GM12878 (cell line): ENCODE measurements around the gene VASH1. TPM values are rescaled to one million over a fixed set of nuclear protein-coding genes. Genes with fewer than 3 reads are reported as not detected.

ENCODE experiments used
- ATAC-seq: fragments of 200-7000 bp; cut with Tn5 transposase; 3 replicates; pipeline ENCODE4 v1.9.1; 2020; ENCODE audit warnings: mild to moderate bottlenecking, moderate library complexity
- BruUV-seq: library from RNA; stranded (reverse); fragments of 400-500 nt; replicated peaks from 2 replicates; lab custom pipeline; 2021; lab: Mats Ljungman, UMichigan
- CTCF ChIA-PET: fragments of 300-600 bp; sonication (Branson Sonifier 250); formaldehyde crosslinking; extraction: SDS; loops from one replicate; lab custom pipeline; 2021; ENCODE audit warnings: inconsistent platforms; lab: Yijun Ruan, JAX
- POLR2A ChIA-PET: fragments of 350-600 bp; formaldehyde crosslinking; extraction: SDS; loops from one replicate; lab custom pipeline; 2021; ENCODE audit warnings: inconsistent platforms; lab: Charles Lee
- RAD21 ChIA-PET: fragments of 300-600 bp; sonication (Branson Sonifier 250); formaldehyde crosslinking; loops from one replicate; lab custom pipeline; 2023; ENCODE audit warnings: antibody characterized with exemption; ENCODE audit not compliant: unreplicated experiment; lab: Charles Lee
- SMC1A ChIA-PET: fragments of 300-600 bp; sonication (Branson Sonifier 250); formaldehyde crosslinking; loops from one replicate; lab custom pipeline; 2023; ENCODE audit not compliant: unreplicated experiment, uncharacterized antibody; lab: Charles Lee
- DNase-seq: peaks from one replicate; pipeline ENCODE4 v3.0.0-alpha.2; 2011; ENCODE audit warnings: low read depth, low spot score
- FAIRE-seq: peaks from 3 replicates; lab custom pipeline; 2011; peaks lifted over from hg19 to GRCh38; lab: Jason Lieb, UNC
- H2AFZ ChIP-seq: 2 replicates; pipeline ENCODE4 v1.6.0; 2011; ENCODE audit warnings: low read depth, low read length, control low read depth; ENCODE audit not compliant: control insufficient read depth
- H3K27ac ChIP-seq: 2 replicates; pipeline ENCODE4 v1.5.1; 2011; ENCODE audit warnings: control low read depth; ENCODE audit not compliant: control insufficient read depth, insufficient read depth
- H3K27me3 ChIP-seq, 2 experiments: replicated peaks in 1 of 2; 2 replicates each; pipeline versions ENCODE4 v1.6.0 to v1.6.1; 2011; ENCODE audit warnings: low read length in 1 of 2; ENCODE audit not compliant: control insufficient read depth in 2 of 2, insufficient read depth in 2 of 2
- H3K36me3 ChIP-seq, 2 experiments: 2 replicates each; pipeline ENCODE4 v1.5.1; 2011; ENCODE audit warnings: low read length in 1 of 2; ENCODE audit not compliant: control insufficient read depth in 2 of 2, insufficient read depth in 2 of 2
- H3K4me1 ChIP-seq: 2 replicates; pipeline ENCODE4 v1.6.1; 2011; ENCODE audit warnings: mild to moderate bottlenecking, low read length, moderate library complexity, mixed read lengths; ENCODE audit not compliant: control insufficient read depth, insufficient read depth
- H3K4me2 ChIP-seq: 2 replicates; pipeline ENCODE4 v1.6.0; 2011; ENCODE audit warnings: control low read depth; ENCODE audit not compliant: control insufficient read depth, insufficient read depth
- H3K4me3 ChIP-seq: fragments of 200-600 bp; sonication (generic); 2 replicates; pipeline ENCODE4 v1.5.1; 2016
- H3K79me2 ChIP-seq: 2 replicates; pipeline ENCODE4 v1.6.0; 2011; ENCODE audit warnings: low read length; ENCODE audit not compliant: control insufficient read depth, insufficient read depth
- H3K9ac ChIP-seq: 2 replicates; pipeline ENCODE4 v1.8.0; 2011; ENCODE audit warnings: low read length, control low read depth, mixed read lengths; ENCODE audit not compliant: control insufficient read depth, insufficient read depth
- H3K9me3 ChIP-seq: replicated peaks from 3 replicates; pipeline ENCODE4 v1.5.1; 2011; ENCODE audit warnings: mild to moderate bottlenecking, low read length; ENCODE audit not compliant: control insufficient read depth, insufficient read depth
- H4K20me1 ChIP-seq: 2 replicates; pipeline ENCODE4 v1.6.0; 2011; ENCODE audit not compliant: control insufficient read depth, insufficient read depth
- CHD4 ChIP-seq: fragments of 200-600 bp; sonication (generic); IDR thresholded peaks from 2 replicates; pipeline ENCODE4 v1.6.1; 2016; ENCODE audit warnings: mild to moderate bottlenecking
- E4F1 ChIP-seq: fragments of 450-650 bp; IDR thresholded peaks from 2 replicates; pipeline ENCODE4 v1.6.1; 2018; ENCODE audit warnings: borderline replicate concordance, mild to moderate bottlenecking; ENCODE audit not compliant: partially characterized antibody
- EZH2 ChIP-seq: IDR thresholded peaks from 2 replicates; pipeline ENCODE4 v1.6.1; 2012; ENCODE audit warnings: low read depth, mild to moderate bottlenecking, control low read depth, inconsistent platforms, low read length, borderline replicate concordance; ENCODE audit not compliant: control insufficient read depth
- PML ChIP-seq: IDR thresholded peaks from 2 replicates; pipeline ENCODE4 v1.6.1; 2012; ENCODE audit warnings: low read length, inconsistent platforms
- PRDM15 ChIP-seq: fragments of 450-650 bp; formaldehyde crosslinking; IDR thresholded peaks from 2 replicates; pipeline ENCODE4 v1.4.0; 2020; ENCODE audit warnings: mild to moderate bottlenecking, moderate library complexity
- STAT3 ChIP-seq: IDR thresholded peaks from 2 replicates; pipeline ENCODE4 v1.6.1; 2011; ENCODE audit warnings: low read depth, low read length, improper control_type of control experiment
- TAF1 ChIP-seq: IDR thresholded peaks from 2 replicates; pipeline ENCODE4 v1.6.1; 2011; ENCODE audit warnings: mild to moderate bottlenecking, low read depth, low read length, borderline replicate concordance
- ZBED1 ChIP-seq: IDR thresholded peaks from 2 replicates; pipeline ENCODE4 v1.6.1; 2016; ENCODE audit warnings: borderline replicate concordance
- ZNF274 ChIP-seq: IDR thresholded peaks from one replicate; pipeline ENCODE4 v1.8.0; 2011; ENCODE audit not compliant: insufficient read length, insufficient read depth
- WGBS: methylation state at CpG from one replicate; pipeline ENCODE4 v1.1.6; 2016; ENCODE audit warnings: low lambda C conversion rate; ENCODE audit not compliant: insufficient replicate concordance, insufficient coverage; ENCODE audit errors: missing lambda C conversion rate; 5-methylcytosine and 5-hydroxymethylcytosine counted together
- in situ Hi-C: fragments of 300-500 bp; cut with MboI; formaldehyde crosslinking; loops from 9 replicates; pipeline ENCODE4 v1.14.3; 2018; ENCODE audit warnings: mixed read lengths
- intact Hi-C: fragments of 100-400 bp; cut with micrococcal nuclease; formaldehyde crosslinking; loops from one replicate; pipeline ENCODE4 v1.14.2; 2022; ENCODE audit not compliant: unreplicated experiment
- polyA plus RNA-seq, 11 experiments: library from polyadenylated mRNA; depleted of rRNA in 4 of 11; unstranded in 6 of 11; stranded (reverse) in 5 of 11; fragments of >200 nt; fragmentation: Nextera tagmentation in 4 of 11; fragmentation: Illumina TruSeq in 1 of 11; extraction: Ambion mirVana in 4 of 11; extraction: Trizol in 1 of 11; gene quantifications; 1 replicate in 1 of 11; 2 replicates in 10 of 11; pipeline versions ENCODE4 v1.2.1 to v1.2.3, GENCODE V29; 2011 to 2016; ENCODE audit warnings: inconsistent platforms in 2 of 11, missing spikeins in 2 of 11, low read depth in 1 of 11
- total RNA-seq, 4 experiments: library from RNA; depleted of rRNA in 3 of 4; stranded (reverse); fragments of >200 nt in 3 of 4; fragmentation: Illumina TruSeq in 1 of 4; extraction: Trizol in 1 of 4; gene quantifications; 2 replicates each; pipeline versions ENCODE4 v1.2.1 to v1.2.3, GENCODE V29; 2013 to 2021

VASH1 gene
- total and polyA plus RNA-seq, 10 of the 15 experiments (the other 5 are each of a cell fraction or from before 2014, with no cell fraction given), result 0.06 to 2.3 (median 0.53) TPM

GRCh38 chr14:76784266-76784874 lies 23.1 kb downstream of the VASH1 start:
- H3K79me2 ChIP-seq, result no peaks in the 10 kb centered on the region
- FAIRE-seq (no peak), ATAC-seq (no peak)
- ChIA-PET SMC1A (interaction anchor here (0.9 to 6.1 kb wide), 7 partner anchors 14 to 88 kb away, joined by 3 to 67 read pairs (median 5); no protein-coding TSS in a partner anchor), CTCF (interaction anchor here (0.6 to 8.9 kb wide), 20 partner anchors 8 to 286 kb away, joined by 3 to 136 read pairs (median 4); no protein-coding TSS in a partner anchor), RAD21 (interaction anchor here (0.9 to 4.3 kb wide), 8 partner anchors 23 to 311 kb away, joined by 3 to 41 read pairs (median 3); no protein-coding TSS in a partner anchor)
- intact Hi-C loops (no loop called here), in situ Hi-C loops (loop anchor here (5.0 kb wide), 1 partner anchor 67 kb away; no protein-coding TSS in a partner anchor)
- BruUV-seq, result no TSS peak
- peaks cover 15% of the 10 kb centered on the region for H3K4me1 ChIP-seq
- no peaks in the 10 kb centered on the region for H3K27me3 ChIP-seq
- no peak overlapping the region for H3K4me2 ChIP-seq
- WGBS, result 98% methylated on average over 6 of the region's 6 CpGs
- no peak overlapping the region for H3K27ac ChIP-seq
- no peaks in the 10 kb centered on the region for H4K20me1 ChIP-seq
- H2AFZ ChIP-seq, result no peak overlapping the region
- TF ChIP-seq ZBED1 (no peak), STAT3 (no peak), E4F1 (no peak), EZH2 (no peak), TAF1 (no peak), PML (no peak), ZNF274 (no peak), CHD4 (no peak), PRDM15 (CRISPR knock-in tag) (no peak)
- TF ChIP-seq, all 136 proteins: peak for 0
- no peak overlapping the region for H3K9ac ChIP-seq
- no peak overlapping the region for H3K4me3 ChIP-seq
- no peak for DNase-seq
- H3K9me3 ChIP-seq, result no peaks in the 10 kb centered on the region
- POLR2A ChIA-PET, result no interaction called here
- peaks cover 11 to 12% of the 10 kb centered on the region in 2 experiments for H3K36me3 ChIP-seq
